SK-N-SH treated with all-trans-retinoic acid at 6 μM for 48 hours (cell line): ENCODE results near the gene CCDC40.

Experiments
- ATAC-seq: fragments of 200-7000 bp; cut with Tn5 transposase; 3 replicates; pipeline ENCODE4 v1.9.1; 2020; ENCODE audit warnings: mild to moderate bottlenecking, moderate library complexity
- ARNTL ChIP-seq: fragments of 450-650 bp; formaldehyde crosslinking; IDR thresholded peaks from 2 replicates; pipeline ENCODE4 v1.5.0; 2020; ENCODE audit warnings: low read depth, mild to moderate bottlenecking, moderate library complexity, borderline replicate concordance
- BACH2 ChIP-seq: fragments of 250-450 bp; sonication (Bioruptor Pico); IDR thresholded peaks from 2 replicates; pipeline ENCODE4 v1.9.0; 2021; ENCODE audit warnings: mild to moderate bottlenecking, borderline replicate concordance
- CSDC2 ChIP-seq: fragments of 250-450 bp; sonication (Bioruptor Pico); IDR thresholded peaks from 2 replicates; pipeline ENCODE4 v1.5.0; 2020; ENCODE audit warnings: mild to moderate bottlenecking, moderate library complexity
- ESRRG ChIP-seq: fragments of 250-450 bp; sonication (Bioruptor Pico); IDR thresholded peaks from 2 replicates; pipeline ENCODE4 v1.6.1; 2021; ENCODE audit warnings: mild to moderate bottlenecking
- GLIS3 ChIP-seq: fragments of 250-450 bp; sonication (Bioruptor Pico); IDR thresholded peaks from 2 replicates; pipeline ENCODE4 v1.5.0; 2020; ENCODE audit warnings: mild to moderate bottlenecking, moderate library complexity
- ISL1 ChIP-seq: fragments of 250-450 bp; sonication (Bioruptor Pico); IDR thresholded peaks from 2 replicates; pipeline ENCODE4 v2.1.2; 2022; ENCODE audit warnings: mild to moderate bottlenecking, moderate library complexity
- OSR1 ChIP-seq: fragments of 250-450 bp; sonication (Bioruptor Pico); IDR thresholded peaks from 2 replicates; pipeline ENCODE4 v1.8.0; 2022; ENCODE audit warnings: moderate library complexity, mild to moderate bottlenecking, inconsistent platforms
- PATZ1 ChIP-seq: fragments of 250-450 bp; sonication (Bioruptor Pico); IDR thresholded peaks from 2 replicates; pipeline ENCODE4 v1.8.0; 2020; ENCODE audit warnings: mild to moderate bottlenecking, moderate library complexity, borderline replicate concordance
- PPARA ChIP-seq: fragments of 250-450 bp; sonication (Bioruptor Pico); IDR thresholded peaks from 2 replicates; pipeline ENCODE4 v1.5.0; 2020; ENCODE audit warnings: mild to moderate bottlenecking, borderline replicate concordance
- RARB ChIP-seq: fragments of 250-450 bp; sonication (Bioruptor Pico); IDR thresholded peaks from 2 replicates; pipeline ENCODE4 v1.8.0; 2021; ENCODE audit warnings: mild to moderate bottlenecking, moderate library complexity
- SNAI2 ChIP-seq: fragments of 250-450 bp; sonication (Bioruptor Pico); IDR thresholded peaks from 2 replicates; pipeline ENCODE4 v1.5.0; 2020; ENCODE audit warnings: mild to moderate bottlenecking, moderate library complexity
- TOX ChIP-seq: fragments of 250-450 bp; sonication (Bioruptor Pico); IDR thresholded peaks from 2 replicates; pipeline ENCODE4 v1.8.0; 2021; ENCODE audit warnings: mild to moderate bottlenecking, moderate library complexity, borderline replicate concordance
- TSHZ2 ChIP-seq: fragments of 250-450 bp; sonication (Bioruptor Pico); IDR thresholded peaks from 2 replicates; pipeline ENCODE4 v1.5.0; 2020; ENCODE audit warnings: mild to moderate bottlenecking, moderate library complexity
- ZC3H10 ChIP-seq: fragments of 250-450 bp; sonication (Bioruptor Pico); IDR thresholded peaks from 2 replicates; pipeline ENCODE4 v1.5.1; 2021; ENCODE audit warnings: mild to moderate bottlenecking, moderate library complexity
- ZFP3 ChIP-seq: fragments of 250-450 bp; sonication (Bioruptor Pico); IDR thresholded peaks from 2 replicates; pipeline ENCODE4 v1.5.0; 2020; ENCODE audit warnings: mild to moderate bottlenecking, moderate library complexity
- ZFP30 ChIP-seq: fragments of 450-650 bp; formaldehyde crosslinking; IDR thresholded peaks from 2 replicates; pipeline ENCODE4 v1.5.0; 2022; ENCODE audit warnings: mild to moderate bottlenecking, moderate library complexity
- ZNF70 ChIP-seq: fragments of 450-650 bp; formaldehyde crosslinking; IDR thresholded peaks from 2 replicates; pipeline ENCODE4 v1.5.0; 2020; ENCODE audit warnings: mild to moderate bottlenecking, moderate library complexity
- ZNF8 ChIP-seq: fragments of 450-650 bp; formaldehyde crosslinking; IDR thresholded peaks from 2 replicates; pipeline ENCODE4 v1.5.0; 2020; ENCODE audit warnings: mild to moderate bottlenecking, moderate library complexity
- TF ChIP-seq, protein P1 (sequence below): fragments of 250-450 bp; sonication (Bioruptor Pico); IDR thresholded peaks from 2 replicates; pipeline ENCODE4 v1.8.0; 2021; ENCODE audit warnings: low read depth, mild to moderate bottlenecking, moderate library complexity, borderline replicate concordance
- TF ChIP-seq, protein P2 (sequence below): fragments of 250-450 bp; sonication (Bioruptor Pico); IDR thresholded peaks from 2 replicates; pipeline ENCODE4 v1.5.1; 2020; ENCODE audit warnings: low read depth, mild to moderate bottlenecking, moderate library complexity

The CCDC40 gene

DNA sequence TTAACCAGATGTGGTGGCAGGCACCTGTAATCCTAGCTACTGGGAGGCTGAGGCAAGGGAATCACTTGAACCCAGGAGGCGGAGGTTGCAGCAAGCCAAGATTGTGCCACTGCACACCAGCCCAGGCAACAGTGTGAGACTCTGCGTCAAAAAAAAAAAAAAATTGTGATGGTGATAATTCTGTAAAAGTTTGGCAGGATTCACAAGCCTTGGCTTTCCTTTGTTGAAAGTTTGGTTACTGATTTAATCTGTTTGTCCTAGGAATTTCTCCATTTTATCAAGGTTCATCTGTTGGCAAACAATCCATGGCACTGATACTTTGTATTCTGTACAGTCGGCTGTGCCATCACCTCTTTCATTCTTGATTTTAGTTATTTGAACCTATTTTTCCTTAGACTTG is 94.5 kb downstream of the CCDC40 start:
- TF ChIP-seq GLIS3 (CRISPR knock-in tag) (no peak), ZNF70 (CRISPR knock-in tag) (no peak), ZFP30 (no peak), PPARA (CRISPR knock-in tag) (no peak), TOX (CRISPR knock-in tag) (no peak), ZFP3 (CRISPR knock-in tag) (no peak), BACH2 (CRISPR knock-in tag) (no peak), TSHZ2 (CRISPR knock-in tag) (no peak), ZC3H10 (CRISPR knock-in tag) (no peak), ARNTL (CRISPR knock-in tag) (no peak), PATZ1 (CRISPR knock-in tag) (no peak), ESRRG (CRISPR knock-in tag) (no peak), RARB (no peak), ISL1 (CRISPR knock-in tag) (no peak)
- TF ChIP-seq, protein P1, sequence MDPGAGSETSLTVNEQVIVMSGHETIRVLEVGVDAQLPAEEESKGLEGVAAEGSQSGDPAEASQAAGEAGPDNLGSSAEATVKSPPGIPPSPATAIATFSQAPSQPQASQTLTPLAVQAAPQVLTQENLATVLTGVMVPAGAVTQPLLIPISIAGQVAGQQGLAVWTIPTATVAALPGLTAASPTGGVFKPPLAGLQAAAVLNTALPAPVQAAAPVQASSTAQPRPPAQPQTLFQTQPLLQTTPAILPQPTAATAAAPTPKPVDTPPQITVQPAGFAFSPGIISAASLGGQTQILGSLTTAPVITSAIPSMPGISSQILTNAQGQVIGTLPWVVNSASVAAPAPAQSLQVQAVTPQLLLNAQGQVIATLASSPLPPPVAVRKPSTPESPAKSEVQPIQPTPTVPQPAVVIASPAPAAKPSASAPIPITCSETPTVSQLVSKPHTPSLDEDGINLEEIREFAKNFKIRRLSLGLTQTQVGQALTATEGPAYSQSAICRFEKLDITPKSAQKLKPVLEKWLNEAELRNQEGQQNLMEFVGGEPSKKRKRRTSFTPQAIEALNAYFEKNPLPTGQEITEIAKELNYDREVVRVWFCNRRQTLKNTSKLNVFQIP (CRISPR knock-in tag), result no peak
- TF ChIP-seq, protein P2, sequence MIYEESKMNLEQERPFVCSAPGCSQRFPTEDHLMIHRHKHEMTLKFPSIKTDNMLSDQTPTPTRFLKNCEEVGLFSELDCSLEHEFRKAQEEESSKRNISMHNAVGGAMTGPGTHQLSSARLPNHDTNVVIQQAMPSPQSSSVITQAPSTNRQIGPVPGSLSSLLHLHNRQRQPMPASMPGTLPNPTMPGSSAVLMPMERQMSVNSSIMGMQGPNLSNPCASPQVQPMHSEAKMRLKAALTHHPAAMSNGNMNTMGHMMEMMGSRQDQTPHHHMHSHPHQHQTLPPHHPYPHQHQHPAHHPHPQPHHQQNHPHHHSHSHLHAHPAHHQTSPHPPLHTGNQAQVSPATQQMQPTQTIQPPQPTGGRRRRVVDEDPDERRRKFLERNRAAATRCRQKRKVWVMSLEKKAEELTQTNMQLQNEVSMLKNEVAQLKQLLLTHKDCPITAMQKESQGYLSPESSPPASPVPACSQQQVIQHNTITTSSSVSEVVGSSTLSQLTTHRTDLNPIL, result no peak
- no peak for ATAC-seq

GRCh38 chr17:80132906-80133625 is 96.6 kb downstream of the CCDC40 start:
- TF ChIP-seq BACH2 (CRISPR knock-in tag) (no peak), OSR1 (CRISPR knock-in tag) (no peak), ZNF8 (CRISPR knock-in tag) (no peak)
- no peak for ATAC-seq

- ATAC-seq, result no peak; the same call in 2 of the 3 replicates
- TF ChIP-seq CSDC2 (CRISPR knock-in tag) (no peak), SNAI2 (CRISPR knock-in tag) (no peak), TSHZ2 (CRISPR knock-in tag) (no peak), OSR1 (CRISPR knock-in tag) (no peak)
- TF ChIP-seq, all 23 proteins: peak for 0
These were observed 97.2 kb downstream of the CCDC40 start for GRCh38 chr17:80133626-80133970.
